Activated naive CD4-positive, alpha-beta T cell treated with anti-CD3 and anti-CD28 coated beads, Interleukin-2, amount 50 U/mL, for 16 hours (primary cell): ENCODE data around the gene PLPP1.

Experiments
- DNase-seq: peaks from one replicate; pipeline ENCODE4 v3.0.0-alpha.2; 2020

PLPP1 gene

DNA sequence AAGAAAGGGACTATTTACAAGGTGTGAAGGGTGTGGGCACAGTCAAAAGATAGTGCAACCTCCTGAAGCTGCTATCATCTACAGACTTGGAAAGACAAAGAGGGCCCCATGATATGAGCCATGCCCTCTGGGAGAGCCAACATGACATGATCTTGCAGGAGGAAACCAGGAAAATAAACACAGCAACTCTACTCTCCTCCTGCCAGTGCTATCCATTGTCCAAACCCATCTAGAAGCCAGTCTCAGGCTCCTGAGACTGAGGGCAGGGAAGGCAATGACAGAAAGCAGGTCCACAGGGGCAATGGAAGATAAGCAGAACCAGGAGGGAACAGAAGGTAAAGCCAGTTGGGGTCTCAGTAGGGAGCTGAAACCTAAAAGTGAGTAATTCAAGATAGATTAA, 37.1 kb downstream of the PLPP1 start:
- no peak for DNase-seq

GRCh38 chr5:55495216-55495615, 39.5 kb downstream of the PLPP1 start:
- DNase-seq, result no peak

- DNase-seq, result no peak
Observed at GRCh38 chr5:55492449-55492848, 42.3 kb downstream of the PLPP1 start.

DNA sequence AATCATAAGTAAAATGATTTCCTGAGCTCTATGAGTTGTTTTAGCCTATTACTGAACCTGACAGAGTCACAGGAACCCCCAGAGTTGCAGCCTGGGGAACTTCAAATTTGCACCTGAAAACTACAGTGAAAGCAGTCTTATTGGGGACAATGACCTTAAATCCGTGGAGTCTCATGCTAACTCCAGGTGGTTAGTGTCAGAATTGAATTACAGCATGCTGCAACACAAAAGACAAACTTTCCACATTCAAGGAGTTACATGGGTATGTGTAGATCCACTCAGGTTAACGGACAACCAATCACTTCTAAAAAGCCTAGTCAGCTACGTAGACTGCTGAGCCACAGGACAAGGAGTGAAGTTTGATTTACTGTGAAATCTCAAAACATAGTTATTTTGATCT, 49.7 kb downstream of the PLPP1 start:
- no peak for DNase-seq

DNA sequence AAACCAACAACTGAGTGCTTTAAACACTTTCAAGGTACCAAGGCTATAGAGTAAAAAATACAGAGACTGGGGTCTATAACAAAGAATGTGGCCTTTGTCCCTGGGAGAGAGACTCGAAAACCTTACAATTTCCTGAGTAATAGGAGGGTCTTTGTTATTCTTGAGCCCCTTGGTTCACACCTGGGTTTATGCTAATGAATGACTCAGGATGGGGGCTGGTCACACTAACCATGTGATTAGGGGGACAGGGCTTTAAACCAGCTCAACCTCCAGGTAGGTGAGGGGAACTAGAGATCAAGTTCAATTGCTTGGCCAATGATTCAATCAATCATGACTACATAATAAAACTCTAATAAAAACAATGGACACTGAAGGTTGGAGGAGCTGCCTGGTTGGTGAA, 50.2 kb downstream of the PLPP1 start:
- no peak for DNase-seq

DNA sequence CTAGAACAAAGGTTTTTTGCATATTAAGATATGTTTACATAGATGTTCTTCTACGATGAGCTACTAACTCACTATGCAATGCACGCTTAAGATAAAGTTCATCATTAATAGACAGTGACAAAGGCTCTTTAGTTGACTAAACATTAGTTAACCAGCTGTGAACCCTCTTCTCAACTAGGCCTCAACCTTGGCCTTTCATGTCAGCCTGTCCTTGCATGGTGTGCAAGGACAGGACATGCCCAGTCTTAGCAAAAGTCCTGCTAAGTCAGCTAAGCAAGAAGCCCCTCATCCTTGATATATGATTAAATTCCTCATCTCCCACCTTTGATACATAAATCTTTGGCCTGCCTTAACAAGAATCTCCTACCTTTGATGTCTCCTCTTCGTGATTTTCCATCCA, 50.9 kb downstream of the PLPP1 start:
- no peak for DNase-seq

- DNase-seq, result no peak
Observed at GRCh38 chr5:55481293-55481855, 53.4 kb downstream of the PLPP1 start.

DNA sequence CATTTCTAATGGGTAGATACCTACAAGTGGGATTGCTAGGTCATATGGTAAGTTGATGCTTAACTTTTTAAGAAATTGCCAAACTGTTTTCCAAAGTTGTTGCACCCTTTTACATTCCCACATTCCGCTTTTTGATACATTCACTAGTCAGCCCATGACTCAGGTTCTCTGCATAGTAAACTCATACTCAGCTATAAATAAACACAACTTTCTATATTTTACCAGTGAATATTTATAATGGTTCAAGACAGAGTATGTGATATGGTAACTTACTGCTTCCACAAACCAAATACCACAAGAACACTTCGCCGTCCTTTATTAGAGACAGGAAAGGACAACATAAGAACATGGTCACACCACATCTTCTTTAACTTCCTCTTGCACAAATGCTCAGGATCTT, 54.0 kb downstream of the PLPP1 start:
- no peak for DNase-seq

DNA sequence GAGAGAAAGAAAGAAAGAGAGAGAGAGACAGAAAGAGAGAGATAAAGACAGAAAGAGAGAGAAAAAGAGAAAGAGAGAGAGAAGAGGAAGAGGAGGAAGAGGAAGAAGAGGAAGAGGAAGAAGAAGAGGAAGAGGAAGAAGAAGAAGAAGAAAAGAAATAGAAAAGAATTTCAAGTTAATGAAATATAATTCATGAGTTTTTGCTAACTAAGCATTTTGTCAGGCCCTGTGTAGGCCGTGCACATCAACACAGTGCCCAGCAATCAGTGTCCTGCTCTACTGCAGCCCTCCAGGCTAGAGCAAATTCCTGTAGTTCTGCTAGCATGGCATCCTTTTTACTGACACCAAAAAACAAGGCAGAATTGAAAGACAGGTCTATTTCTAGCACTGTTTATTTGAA, 62.1 kb downstream of the PLPP1 start:
- no peak for DNase-seq

GRCh38 chr5:55471468-55471867, 63.3 kb downstream of the PLPP1 start:
- DNase-seq, result no peak

DNA sequence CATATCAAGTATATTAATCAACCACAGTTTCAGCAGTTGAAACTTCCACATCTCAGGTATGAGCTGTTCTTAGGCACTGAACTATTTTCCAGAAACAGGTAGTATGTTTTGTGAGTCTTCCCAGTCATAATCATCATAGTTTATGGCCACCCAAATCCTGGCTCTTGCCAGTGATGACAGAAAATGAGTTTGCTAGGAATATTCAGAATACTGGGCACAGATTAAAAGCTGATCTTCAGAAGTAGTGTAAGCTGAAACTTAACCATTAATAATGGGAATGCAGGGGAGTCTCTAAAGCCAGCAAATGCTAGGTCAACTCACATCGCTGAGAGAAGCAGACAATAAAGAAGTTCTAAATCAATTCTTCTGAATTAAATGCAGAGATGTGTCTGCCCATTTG, 64.5 kb downstream of the PLPP1 start:
- DNase-seq, result no peak

DNA sequence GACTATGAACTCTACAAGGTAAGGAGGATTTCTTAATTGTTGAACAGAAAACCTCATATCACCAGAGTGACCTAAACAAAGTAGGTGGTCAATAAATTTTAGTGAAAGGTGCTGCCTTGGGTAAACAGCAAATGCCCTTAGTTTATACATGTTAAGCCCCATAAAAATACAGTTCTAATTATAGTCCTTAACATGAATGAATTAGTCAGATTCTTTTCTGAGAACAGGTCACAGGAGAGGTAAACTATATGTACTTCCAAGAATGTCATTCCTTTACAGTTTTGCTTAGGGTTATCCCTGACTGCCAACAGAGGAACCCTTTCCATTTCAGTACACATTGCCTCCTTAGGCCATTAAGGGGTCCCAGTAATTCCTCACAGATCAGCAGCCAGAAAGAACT, 64.9 kb downstream of the PLPP1 start:
- no peak for DNase-seq

DNA sequence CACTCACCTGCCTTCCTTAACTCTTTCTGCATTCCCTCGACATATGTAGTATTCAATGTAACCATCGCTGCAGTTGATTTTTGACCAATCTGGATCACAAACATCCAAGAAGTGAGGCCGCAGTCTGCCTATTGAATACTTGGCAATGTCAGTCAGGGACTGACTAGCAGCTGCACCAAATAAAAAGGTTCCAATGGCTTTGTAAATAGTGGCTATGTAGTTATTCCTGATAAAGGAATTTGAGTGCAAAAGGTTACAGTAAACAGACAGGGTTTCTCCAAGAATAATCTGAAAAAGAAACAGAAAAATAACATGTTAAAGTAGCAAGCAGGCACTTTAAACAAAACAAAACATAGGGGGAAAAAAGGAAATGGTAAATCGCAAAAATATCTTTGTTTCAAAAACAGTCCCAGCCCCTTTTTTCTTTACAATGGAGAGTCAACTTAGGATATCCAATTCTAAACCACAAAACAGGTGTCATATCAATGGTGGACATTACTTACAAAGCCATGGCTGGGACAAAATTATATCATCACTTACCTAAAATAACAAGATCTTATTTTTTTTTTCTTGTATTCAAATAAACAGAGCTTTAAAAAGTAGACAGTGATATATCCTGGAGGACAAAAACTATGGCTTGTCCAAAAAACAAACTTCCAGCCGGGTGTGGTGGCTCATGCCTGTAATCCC, 66.8 kb downstream of the PLPP1 start:
- DNase-seq, result no peak

GRCh38 chr5:55463613-55464012, 71.2 kb downstream of the PLPP1 start:
- no peak for DNase-seq

GRCh38 chr5:55459572-55459971, 75.2 kb downstream of the PLPP1 start:
- DNase-seq, result no peak

DNA sequence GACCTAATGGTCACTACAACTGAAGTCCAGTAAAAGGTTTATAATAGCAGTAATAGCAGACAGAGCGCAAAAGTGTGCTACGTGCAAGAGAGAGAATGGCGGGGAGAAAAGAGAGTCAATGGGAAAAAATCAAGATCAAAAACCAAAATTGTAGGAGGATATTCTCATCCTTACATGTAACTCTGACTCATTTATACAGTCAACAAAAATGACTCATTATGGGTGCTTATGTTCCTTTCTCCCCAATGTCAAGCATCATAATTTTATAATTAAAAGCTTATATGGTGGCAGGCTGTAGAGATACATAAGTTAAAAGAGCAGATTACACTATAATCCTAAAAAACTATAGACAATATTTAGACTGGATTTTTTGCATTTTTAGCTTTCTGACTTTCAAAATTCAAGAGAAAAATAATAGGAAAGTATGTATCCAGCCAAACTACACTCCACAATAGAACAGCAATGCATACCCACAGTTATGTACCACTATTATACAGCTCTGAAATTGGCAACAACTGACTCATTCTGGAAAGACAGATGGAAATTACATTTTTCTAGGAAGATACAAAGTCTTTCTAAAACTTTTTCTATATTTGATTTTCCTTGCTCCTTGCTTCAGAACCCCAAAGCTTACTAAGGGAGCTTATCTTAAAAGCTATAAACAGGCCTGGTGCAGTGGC, 78.4 kb downstream of the PLPP1 start:
- no peak for DNase-seq

- no peak for DNase-seq
Observed at GRCh38 chr5:55454282-55454681, 80.5 kb downstream of the PLPP1 start.

DNA sequence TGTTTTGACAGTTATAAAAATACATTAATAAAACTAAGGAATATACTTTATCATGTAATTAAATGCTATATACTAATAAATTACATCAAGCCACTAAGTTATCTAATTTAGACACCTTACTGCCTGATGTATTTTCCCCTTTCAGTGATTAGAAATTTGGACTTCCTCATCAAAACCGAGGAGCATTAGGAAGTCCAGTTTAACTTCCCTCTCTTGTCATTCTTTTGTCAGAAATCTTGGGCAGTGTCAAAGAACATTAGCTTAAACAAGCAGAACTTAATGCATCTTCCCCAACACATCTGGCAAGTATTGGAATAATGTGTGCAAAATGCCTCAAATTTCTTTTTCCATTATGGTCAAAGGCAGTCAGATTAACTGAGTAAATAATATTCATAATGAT, 81.6 kb downstream of the PLPP1 start:
- no peak for DNase-seq

- no peak for DNase-seq
Observed at GRCh38 chr5:55451976-55452375, 82.8 kb downstream of the PLPP1 start.

GRCh38 chr5:55450050-55450765, 84.6 kb downstream of the PLPP1 start:
- no peak for DNase-seq

DNA sequence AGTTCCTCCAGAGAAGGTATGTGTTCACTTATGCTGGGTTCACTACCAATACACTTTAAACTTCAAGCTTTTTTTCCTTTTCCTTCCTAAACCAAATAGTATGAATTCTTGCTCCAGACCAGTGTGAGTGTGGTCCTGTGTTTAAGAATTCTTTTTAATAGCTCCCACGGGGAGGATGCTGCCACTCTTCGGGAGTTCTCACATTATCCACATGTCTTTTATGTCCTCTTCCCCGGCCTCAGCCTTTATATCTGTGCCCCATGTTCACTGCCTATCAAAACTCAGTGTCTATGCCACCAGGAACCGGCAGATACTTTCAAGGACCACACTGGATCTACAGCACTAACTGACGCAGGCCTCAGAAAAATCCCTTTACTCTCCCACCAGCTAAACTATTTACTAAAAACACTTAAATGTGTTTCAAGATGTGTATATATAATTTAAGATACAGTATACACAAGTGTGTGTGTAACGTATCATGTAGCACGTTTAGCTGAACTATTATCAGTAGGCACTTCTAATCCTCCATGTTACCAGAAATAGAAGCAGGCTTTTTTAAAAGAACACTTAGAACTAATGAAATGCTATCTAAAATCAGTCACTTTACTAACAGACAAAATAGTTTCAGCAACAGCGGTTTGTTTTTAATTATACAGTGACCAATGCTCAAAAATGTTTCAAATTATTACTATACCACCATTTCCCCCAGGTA, 88.0 kb downstream of the PLPP1 start:
- DNase-seq, result no peak

DNA sequence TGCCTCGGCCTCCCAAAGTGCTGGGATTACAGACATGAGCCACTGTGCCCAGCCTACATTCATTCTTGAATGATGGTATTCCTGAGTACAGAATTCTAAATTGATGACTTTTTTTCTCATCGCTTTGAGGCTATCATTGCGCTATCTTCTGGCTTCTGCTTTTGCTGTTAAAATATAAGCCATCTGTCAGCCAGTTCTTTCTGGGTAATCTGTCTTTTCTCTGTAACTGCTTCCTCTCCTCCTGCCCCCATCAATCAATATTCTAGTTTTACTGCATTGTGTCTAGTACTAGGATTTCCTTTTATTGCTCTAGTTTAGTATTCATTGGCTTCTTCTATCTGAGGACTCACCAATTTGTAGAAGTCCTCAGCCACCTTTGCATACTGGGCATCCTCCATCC, 89.0 kb downstream of the PLPP1 start:
- no peak for DNase-seq

- DNase-seq, result no peak
Observed at GRCh38 chr5:55441954-55442353, 92.8 kb downstream of the PLPP1 start.
